Left ventricle myocardium superior (tissue), 1 donor: Measurements from ENCODE around the gene SH3GL2. TPM values are rescaled to one million over a fixed set of nuclear protein-coding genes. Genes with fewer than 3 reads are reported as not detected.

Experiments used
- ATAC-seq: fragments of 200-7000 bp; cut with Tn5 transposase; one replicate; pipeline ENCODE4 v1.9.1; 2020; ENCODE audit warnings: mild to moderate bottlenecking, moderate library complexity
- DNase-seq: peaks from one replicate; pipeline ENCODE4 v3.0.0-alpha.2; 2020
- intact Hi-C: fragments of 100-400 bp; cut with micrococcal nuclease; formaldehyde crosslinking; loops from one replicate; pipeline ENCODE4 v1.11.0; 2022
- total RNA-seq: library from RNA; stranded (reverse); fragmentation: NEBNext Ultra II Directional; extraction: Animal tissue kit (Norgen Biotek cat#: 25700); gene quantifications from one replicate; pipeline ENCODE4 v1.2.1, GENCODE V29; 2021
- donor health status: DM: no; HTN: yes; CAD: no; lungs with severe emphysema.

The SH3GL2 gene
- total RNA-seq, 1 donor from 2014 or later: 3.1 TPM

GRCh38 chr9:17793713-17794622, 215.1 kb downstream of the SH3GL2 start:
- no peak for ATAC-seq
- no peak for DNase-seq
- intact Hi-C loops: no loop called here

- DNase-seq: no peak
Observed at GRCh38 chr9:17795744-17796143, 216.9 kb downstream of the SH3GL2 start.

GRCh38 chr9:17799369-17799768, 220.5 kb downstream of the SH3GL2 start:
- ATAC-seq: no peak
- intact Hi-C loops: loop anchor here (2.0 kb wide), 1 partner anchor 271 kb away; no protein-coding TSS in a partner anchor

More at GRCh38 chr9:17795744-17796143, 216.9 kb downstream of the SH3GL2 start:
- intact Hi-C loops: no loop called here
- no peak for ATAC-seq

GRCh38 chr9:17800418-17800817, 221.6 kb downstream of the SH3GL2 start:
- ATAC-seq: peak; percentile 41
- DNase-seq: no peak
- intact Hi-C loops: no loop called here

More at GRCh38 chr9:17799369-17799768, 220.5 kb downstream of the SH3GL2 start:
- no peak for DNase-seq

- no peak for ATAC-seq
- intact Hi-C loops: no loop called here
- no peak for DNase-seq
Observed at GRCh38 chr9:17802249-17802857, 223.5 kb downstream of the SH3GL2 start.

GRCh38 chr9:17807613-17808282, 228.9 kb downstream of the SH3GL2 start:
- ATAC-seq (no peak), DNase-seq (no peak)
- intact Hi-C loops: no loop called here

- intact Hi-C loops: loop anchor here (5.0 to 10.0 kb wide), 2 partner anchors 334 to 402 kb away; no protein-coding TSS in a partner anchor
- ATAC-seq (no peak), DNase-seq (no peak)
Observed at GRCh38 chr9:17810317-17810716, 231.5 kb downstream of the SH3GL2 start.

- no peak for DNase-seq
- intact Hi-C loops: loop anchor here (5.0 to 10.0 kb wide), 2 partner anchors 334 to 401 kb away; no protein-coding TSS in a partner anchor
- peak; percentile 39 for ATAC-seq
Observed at GRCh38 chr9:17810728-17811571, 232.1 kb downstream of the SH3GL2 start.

- intact Hi-C loops: loop anchor here (5.0 to 10.0 kb wide), 2 partner anchors 331 to 399 kb away; no protein-coding TSS in a partner anchor
- ATAC-seq (no peak), DNase-seq (no peak)
Observed at GRCh38 chr9:17813798-17814197, 234.9 kb downstream of the SH3GL2 start.

- DNase-seq (no peak), ATAC-seq (no peak)
- intact Hi-C loops: loop anchor here (10.0 kb wide), 1 partner anchor 328 kb away; no protein-coding TSS in a partner anchor
Observed at GRCh38 chr9:17816431-17817027, 237.7 kb downstream of the SH3GL2 start.

GRCh38 chr9:17824191-17824590, 245.3 kb downstream of the SH3GL2 start:
- no peak for DNase-seq

GRCh38 chr9:17824616-17825264, 245.9 kb downstream of the SH3GL2 start:
- DNase-seq (no peak), ATAC-seq (peak; percentile 93)
- intact Hi-C loops: no loop called here

More at GRCh38 chr9:17824191-17824590, 245.3 kb downstream of the SH3GL2 start:
- peak; percentile 75 for ATAC-seq
- intact Hi-C loops: no loop called here

- no peak for ATAC-seq
- DNase-seq: no peak
- intact Hi-C loops: no loop called here
Observed at GRCh38 chr9:17825265-17825659, 246.4 kb downstream of the SH3GL2 start.

GRCh38 chr9:17829064-17829463, 250.2 kb downstream of the SH3GL2 start:
- intact Hi-C loops: no loop called here
- no peak for ATAC-seq
- DNase-seq: no peak

GRCh38 chr9:17829812-17830385, 251.0 kb downstream of the SH3GL2 start:
- intact Hi-C loops: no loop called here
- ATAC-seq (peak; percentile 48), DNase-seq (no peak)

GRCh38 chr9:17832812-17833211, 253.9 kb downstream of the SH3GL2 start:
- ATAC-seq (no peak), DNase-seq (no peak)
- intact Hi-C loops: no loop called here

- ATAC-seq: no peak
Observed at GRCh38 chr9:17833846-17834245, 255.0 kb downstream of the SH3GL2 start.

More at GRCh38 chr9:17833846-17834245, 255.0 kb downstream of the SH3GL2 start:
- intact Hi-C loops: no loop called here
- DNase-seq: no peak
